Measurements from ENCODE around the gene LEPR.
"Not testable (repeated sequence)": the region's sequence is repeated elsewhere in the genome, so short reads cannot be mapped to it uniquely, and the experiment has no call there.

The LEPR gene

GRCh38 chr1:65377496-65378246, 42.8 kb upstream of the LEPR start:
- Histone ChIP-seq H3F3A (ENCODE audit: insufficient read depth, low read length) (no peaks in the 10 kb centered on the region), H3K27ac (ENCODE audit: low read length) (no peak overlapping the region), H3K9me3 (replicated peaks; ENCODE audit: insufficient read depth, low read length) (no peaks in the 10 kb centered on the region), H3K79me2 (ENCODE audit: low read length) (no peaks in the 10 kb centered on the region), H3K9ac (ENCODE audit: low read length) (no peak overlapping the region), H3K4me2 (ENCODE audit: low read depth, low read length) (no peak overlapping the region), H3K27me3 (replicated peaks; ENCODE audit: insufficient read depth, low read length) (no peaks in the 10 kb centered on the region), H3K9me2 (replicated peaks; ENCODE audit: insufficient read depth, low read length) (no peaks in the 10 kb centered on the region), H3K4me3 (ENCODE audit: low read length) (no peak overlapping the region), H4K20me1 (ENCODE audit: insufficient read depth, low read length) (no peaks in the 10 kb centered on the region), H3K36me3 (replicated peaks; ENCODE audit: insufficient read depth, low read length) (no peaks in the 10 kb centered on the region), H2AFZ (ENCODE audit: low read length) (no peak overlapping the region), H3K4me1 (ENCODE audit: low read length) (no peaks in the 10 kb centered on the region)
- DNase-seq = no peak
- no peak for TF ChIP-seq EZH2phosphoT487 (IDR thresholded peaks at IDR 0.05; ENCODE audit: low read length)
- TF ChIP-seq CTCF (IDR thresholded peaks at IDR 0.05; ENCODE audit: low read length) = no peak
- TF ChIP-seq EZH2 (optimal IDR thresholded peaks at IDR 0.05; ENCODE audit: low read depth, low read length) = no peak

- no peaks in the 10 kb centered on the region for H3K27me3 ChIP-seq (replicated peaks; ENCODE audit: insufficient read depth, low read length)
- no peaks in the 10 kb centered on the region for H3F3A ChIP-seq (ENCODE audit: insufficient read depth, low read length)
- H2AFZ ChIP-seq (ENCODE audit: low read length) = no peak overlapping the region
- no peaks in the 10 kb centered on the region for H3K9me3 ChIP-seq (replicated peaks; ENCODE audit: insufficient read depth, low read length)
- H4K20me1 ChIP-seq (ENCODE audit: insufficient read depth, low read length) = no peaks in the 10 kb centered on the region
- H3K4me3 ChIP-seq (ENCODE audit: low read length) = no peak overlapping the region
- no peak overlapping the region for H3K4me2 ChIP-seq (ENCODE audit: low read depth, low read length)
- H3K27ac ChIP-seq (ENCODE audit: low read length) = no peak overlapping the region
- H3K9ac ChIP-seq (ENCODE audit: low read length) = no peak overlapping the region
- no peaks in the 10 kb centered on the region for H3K4me1 ChIP-seq (ENCODE audit: low read length)
- DNase-seq = no peak
- H3K79me2 ChIP-seq (ENCODE audit: low read length) = no peaks in the 10 kb centered on the region
- H3K9me2 ChIP-seq (replicated peaks; ENCODE audit: insufficient read depth, low read length) = no peaks in the 10 kb centered on the region
- TF ChIP-seq CTCF (IDR thresholded peaks at IDR 0.05; ENCODE audit: low read length) (no peak), EZH2 (optimal IDR thresholded peaks at IDR 0.05; ENCODE audit: low read depth, low read length) (no peak), EZH2phosphoT487 (IDR thresholded peaks at IDR 0.05; ENCODE audit: low read length) (no peak)
- H3K36me3 ChIP-seq (replicated peaks; ENCODE audit: insufficient read depth, low read length) = no peaks in the 10 kb centered on the region
Measured at GRCh38 chr1:65378247-65378946, 42.1 kb upstream of the LEPR start.

DNA sequence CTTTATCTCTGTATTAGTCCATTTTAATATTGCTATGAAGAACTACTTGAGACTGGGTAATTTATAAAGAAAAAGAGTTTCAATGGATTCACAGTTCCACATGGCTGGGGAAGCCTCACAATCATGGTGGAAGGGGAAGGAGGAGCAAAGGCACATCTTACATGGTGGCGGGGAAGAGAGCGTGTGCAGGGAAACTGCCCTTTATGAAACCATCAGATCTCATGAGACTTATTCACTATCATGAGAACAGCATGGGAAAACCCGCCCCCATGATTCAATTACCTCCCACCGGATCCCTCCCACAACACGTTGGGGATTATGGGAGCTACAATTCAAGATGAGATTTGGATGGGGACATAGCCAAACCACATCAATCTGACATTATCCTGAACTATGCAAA, 36.0 kb upstream of the LEPR start:
- not testable (repeated sequence) for H3K27ac ChIP-seq (ENCODE audit: low read length); DNase-seq; H2AFZ ChIP-seq (ENCODE audit: low read length); H3K9ac ChIP-seq (ENCODE audit: low read length); H3K4me2 ChIP-seq (ENCODE audit: low read depth, low read length); H4K20me1 ChIP-seq (ENCODE audit: insufficient read depth, low read length); H3K27me3 ChIP-seq (replicated peaks; ENCODE audit: insufficient read depth, low read length); H3K36me3 ChIP-seq (replicated peaks; ENCODE audit: insufficient read depth, low read length); H3K9me2 ChIP-seq (replicated peaks; ENCODE audit: insufficient read depth, low read length); H3K79me2 ChIP-seq (ENCODE audit: low read length); H3K4me3 ChIP-seq (ENCODE audit: low read length); H3F3A ChIP-seq (ENCODE audit: insufficient read depth, low read length); H3K4me1 ChIP-seq (ENCODE audit: low read length); H3K9me3 ChIP-seq (replicated peaks; ENCODE audit: insufficient read depth, low read length)

- Histone ChIP-seq H4K20me1 (ENCODE audit: insufficient read depth, low read length) (no peaks in the 10 kb centered on the region), H3K9me3 (replicated peaks; ENCODE audit: insufficient read depth, low read length) (no peaks in the 10 kb centered on the region), H3K4me2 (ENCODE audit: low read depth, low read length) (no peak overlapping the region), H3K9ac (ENCODE audit: low read length) (no peak overlapping the region), H3K4me3 (ENCODE audit: low read length) (no peak overlapping the region), H3K27ac (ENCODE audit: low read length) (no peak overlapping the region), H2AFZ (ENCODE audit: low read length) (no peak overlapping the region), H3K27me3 (replicated peaks; ENCODE audit: insufficient read depth, low read length) (no peaks in the 10 kb centered on the region), H3K4me1 (ENCODE audit: low read length) (no peaks in the 10 kb centered on the region), H3K36me3 (replicated peaks; ENCODE audit: insufficient read depth, low read length) (no peaks in the 10 kb centered on the region), H3K79me2 (ENCODE audit: low read length) (no peaks in the 10 kb centered on the region), H3K9me2 (replicated peaks; ENCODE audit: insufficient read depth, low read length) (no peaks in the 10 kb centered on the region), H3F3A (ENCODE audit: insufficient read depth, low read length) (no peaks in the 10 kb centered on the region)
- no peak for DNase-seq
- TF ChIP-seq EZH2phosphoT487 (IDR thresholded peaks at IDR 0.05; ENCODE audit: low read length) (no peak), EZH2 (optimal IDR thresholded peaks at IDR 0.05; ENCODE audit: low read depth, low read length) (no peak), CTCF (IDR thresholded peaks at IDR 0.05; ENCODE audit: low read length) (no peak)
Measured at GRCh38 chr1:65386439-65386838, 34.0 kb upstream of the LEPR start.
